ENCODE data around the gene CIZ1. TPM values are rescaled to one million over a fixed set of nuclear protein-coding genes. Genes with fewer than 3 reads are reported as not detected.

CIZ1 gene
- total RNA-seq, 1 experiment from 2014 or later = 104 TPM

DNA sequence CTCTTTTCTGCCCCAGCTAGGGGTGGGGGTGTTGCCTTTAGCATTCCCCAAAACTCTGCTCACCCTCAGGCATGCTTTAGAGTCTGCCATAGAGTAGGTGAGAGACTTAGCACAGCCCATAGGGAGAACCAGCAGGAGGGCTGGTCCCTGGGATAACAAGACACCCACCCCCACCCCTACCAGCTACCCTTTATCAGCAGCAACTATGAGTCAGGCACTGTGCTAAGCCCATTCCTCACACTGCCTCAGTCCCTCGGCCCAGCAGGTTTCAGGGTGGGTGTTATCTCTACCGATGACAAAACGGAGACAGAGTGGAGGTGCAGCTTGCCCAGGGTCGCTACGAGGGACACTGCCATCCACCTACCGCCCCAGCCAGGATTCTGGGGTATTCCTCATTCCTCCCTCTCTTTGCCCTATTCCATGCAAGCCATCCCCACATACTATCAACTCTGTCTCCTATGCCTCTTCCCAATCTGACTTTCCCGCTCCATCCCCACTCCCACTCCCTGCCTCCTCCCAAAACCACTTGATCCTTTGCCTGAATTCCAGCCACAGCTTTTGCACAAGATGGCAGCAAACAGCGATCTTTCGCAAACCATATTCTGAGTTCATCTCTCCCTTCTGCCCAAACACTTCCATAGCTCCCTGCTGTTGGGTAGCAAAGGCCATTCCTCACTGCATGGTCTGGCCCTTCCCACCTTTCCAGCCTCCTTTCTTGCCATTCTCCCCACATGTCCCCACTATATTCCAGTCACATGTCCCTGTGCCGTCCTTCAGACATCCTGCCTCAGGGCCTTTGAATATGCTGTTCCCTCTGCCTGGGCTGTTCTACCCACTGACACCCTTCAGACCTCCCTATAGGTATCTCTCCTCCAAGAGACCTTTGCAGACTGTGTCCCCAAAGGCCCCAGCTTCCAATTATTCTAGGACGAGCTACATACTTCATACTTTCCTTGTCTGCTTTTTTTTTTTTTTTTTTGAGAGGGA lies 5.1 kb downstream of the CIZ1 start:
- WGBS (ENCODE audit: extremely low coverage, insufficient read length, low lambda C conversion rate) = no CpG with 5 or more reads among the region's 11 CpGs

More for the DNA sequence above, 5.1 kb downstream of the CIZ1 start:
- Histone ChIP-seq H3T11ph (ENCODE audit: low read length) (no peak overlapping the region), H2AFZ (ENCODE audit: low read length) (no peak overlapping the region), H4K8ac (replicated peaks; ENCODE audit: insufficient read length, low read depth, low read length) (no peak overlapping the region), H2BK12ac (ENCODE audit: insufficient read length, low read depth, low read length) (no peak overlapping the region), H2BK5ac (ENCODE audit: insufficient read length, low read length) (no peak overlapping the region), H3K27ac (ENCODE audit: insufficient read length, low read depth, low read length) (no peak overlapping the region), H3K4me2 (ENCODE audit: insufficient read depth, insufficient read length, low read length) (no peak overlapping the region), H3K23ac (ENCODE audit: insufficient read length, low read depth, low read length) (no peak overlapping the region), H3K27me3 (ENCODE audit: insufficient read depth, low read length) (no peaks in the 10 kb centered on the region), H4K5ac (ENCODE audit: insufficient read length, low read depth, low read length) (no peak overlapping the region), H2BK20ac (ENCODE audit: low read depth, low read length, poor library complexity, severe bottlenecking) (no peak overlapping the region), H3K9ac (ENCODE audit: extremely low read depth, insufficient read length, low read length) (no peak overlapping the region), H3K14ac (ENCODE audit: insufficient read depth, low read length) (no peak overlapping the region), H4K91ac (ENCODE audit: insufficient read length, low read depth, low read length) (no peak overlapping the region), H4K20me1 (ENCODE audit: control insufficient read depth, insufficient read depth, insufficient read length) (no peaks in the 10 kb centered on the region), H2AK5ac (ENCODE audit: insufficient read length, low read length) (no peak overlapping the region), H3K56ac (ENCODE audit: insufficient read length, low read depth, low read length) (no peak overlapping the region), H2BK15ac (ENCODE audit: low read depth, low read length) (no peak overlapping the region), H3K18ac (ENCODE audit: insufficient read length, low read depth, low read length) (no peak overlapping the region), H3K4ac (ENCODE audit: low read depth, low read length) (no peak overlapping the region), H3K79me1 (ENCODE audit: insufficient read depth, low read depth, low read length, poor library complexity, severe bottlenecking) (no peaks in the 10 kb centered on the region), H3K4me1 (ENCODE audit: insufficient read depth, low read length) (no peaks in the 10 kb centered on the region), H3K23me2 (ENCODE audit: insufficient read length, low read depth, low read length, poor library complexity, severe bottlenecking) (peaks cover 7% of the 10 kb centered on the region), H2BK120ac (ENCODE audit: low read depth, low read length, poor library complexity, severe bottlenecking) (no peak overlapping the region), H3K9me3 (ENCODE audit: control insufficient read depth, low read depth, low read length) (no peaks in the 10 kb centered on the region), H3K79me2 (ENCODE audit: insufficient read depth, low read length) (no peaks in the 10 kb centered on the region)
- Mint-ChIP-seq H3K36me3 (ENCODE audit: insufficient read depth in 1 of 3, low read depth in 3 of 3) (peaks cover 32 to 65% (median 53%) of the 10 kb centered on the region in 3 experiments), H3K4me1 (peaks cover 7 to 10% of the 10 kb centered on the region in 2 experiments), H3K4me3 (no peak overlapping the region; a peak in 1 of 5 replicates), H3K27ac (no peak overlapping the region), H3K9me3 (peaks cover 2% of the 10 kb centered on the region in 2 experiments; a peak in 1 of 5 replicates), H3K27me3 (ENCODE audit: low read depth) (no peaks in the 10 kb centered on the region)
- no peak for DNase-seq
- TF ChIP-seq, protein P1, sequence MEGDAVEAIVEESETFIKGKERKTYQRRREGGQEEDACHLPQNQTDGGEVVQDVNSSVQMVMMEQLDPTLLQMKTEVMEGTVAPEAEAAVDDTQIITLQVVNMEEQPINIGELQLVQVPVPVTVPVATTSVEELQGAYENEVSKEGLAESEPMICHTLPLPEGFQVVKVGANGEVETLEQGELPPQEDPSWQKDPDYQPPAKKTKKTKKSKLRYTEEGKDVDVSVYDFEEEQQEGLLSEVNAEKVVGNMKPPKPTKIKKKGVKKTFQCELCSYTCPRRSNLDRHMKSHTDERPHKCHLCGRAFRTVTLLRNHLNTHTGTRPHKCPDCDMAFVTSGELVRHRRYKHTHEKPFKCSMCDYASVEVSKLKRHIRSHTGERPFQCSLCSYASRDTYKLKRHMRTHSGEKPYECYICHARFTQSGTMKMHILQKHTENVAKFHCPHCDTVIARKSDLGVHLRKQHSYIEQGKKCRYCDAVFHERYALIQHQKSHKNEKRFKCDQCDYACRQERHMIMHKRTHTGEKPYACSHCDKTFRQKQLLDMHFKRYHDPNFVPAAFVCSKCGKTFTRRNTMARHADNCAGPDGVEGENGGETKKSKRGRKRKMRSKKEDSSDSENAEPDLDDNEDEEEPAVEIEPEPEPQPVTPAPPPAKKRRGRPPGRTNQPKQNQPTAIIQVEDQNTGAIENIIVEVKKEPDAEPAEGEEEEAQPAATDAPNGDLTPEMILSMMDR (conservative IDR thresholded peaks at IDR 0.05) = no peak

All from H9 (cell line).